Loucy (cell line): Measurements from ENCODE around the gene NOXA1.

Experiments used
- H2AFZ ChIP-seq: fragments of 200-600 bp; sonication (generic); 2 replicates; pipeline ENCODE4 v1.6.0; 2016; ENCODE audit warnings: antibody characterized with exemption, mild to moderate bottlenecking, low read length, moderate library complexity
- H3F3A ChIP-seq: fragments of 200-600 bp; 2 replicates; pipeline ENCODE4 v1.6.0; 2016; ENCODE audit warnings: antibody characterized with exemption, low read depth, mild to moderate bottlenecking
- H3K27me3 ChIP-seq: fragments of 200-600 bp; sonication (generic); 2 replicates; pipeline ENCODE4 v1.6.1; 2014; ENCODE audit warnings: low read length, mild to moderate bottlenecking; ENCODE audit not compliant: insufficient read depth, poor library complexity, severe bottlenecking
- H3K36me3 ChIP-seq: fragments of 200-600 bp; sonication (generic); 2 replicates; pipeline ENCODE4 v1.6.1; 2016; ENCODE audit warnings: low read length; ENCODE audit not compliant: insufficient read depth
- H3K4me1 ChIP-seq: fragments of 200-600 bp; sonication (generic); 2 replicates; pipeline ENCODE4 v1.5.1; 2014; ENCODE audit warnings: low read length, mild to moderate bottlenecking; ENCODE audit not compliant: insufficient read depth, poor library complexity, severe bottlenecking
- H3K4me2 ChIP-seq: fragments of 200-600 bp; sonication (generic); 2 replicates; pipeline ENCODE4 v1.6.0; 2014; ENCODE audit warnings: antibody characterized with exemption, low read length, low read depth, mild to moderate bottlenecking; ENCODE audit not compliant: poor library complexity, severe bottlenecking
- H3K4me3 ChIP-seq: fragments of 200-600 bp; sonication (generic); 2 replicates; pipeline ENCODE4 v1.5.1; 2014; ENCODE audit warnings: low read length, mild to moderate bottlenecking, mixed read lengths; ENCODE audit not compliant: poor library complexity, severe bottlenecking
- H3K79me2 ChIP-seq: fragments of 200-600 bp; sonication (generic); 2 replicates; pipeline ENCODE4 v1.6.1; 2014; ENCODE audit warnings: low read length; ENCODE audit not compliant: insufficient read depth
- H3K9ac ChIP-seq: fragments of 200-600 bp; sonication (generic); 2 replicates; pipeline ENCODE4 v1.6.0; 2014; ENCODE audit warnings: mild to moderate bottlenecking, low read depth, low read length, moderate library complexity; ENCODE audit not compliant: poor library complexity, severe bottlenecking
- H3K9me2 ChIP-seq: fragments of 200-600 bp; sonication (generic); replicated peaks from 2 replicates; pipeline ENCODE4 v1.6.1; 2016; ENCODE audit warnings: low read depth, low read length, mixed read lengths
- H3K9me3 ChIP-seq: fragments of 200-600 bp; sonication (generic); 2 replicates; pipeline ENCODE4 v1.6.1; 2014; ENCODE audit warnings: mild to moderate bottlenecking, antibody characterized with exemption, low read length, low read depth; ENCODE audit not compliant: insufficient read depth
- H4K20me1 ChIP-seq: fragments of 200-600 bp; sonication (generic); 2 replicates; pipeline ENCODE4 v1.6.0; 2014; ENCODE audit warnings: antibody characterized with exemption, low read length, mild to moderate bottlenecking; ENCODE audit not compliant: insufficient read depth, poor library complexity, severe bottlenecking
- EZH2phosphoT487 ChIP-seq: fragments of 200-600 bp; IDR thresholded peaks from 2 replicates; pipeline ENCODE4 v1.6.1; 2018; ENCODE audit warnings: antibody characterized with exemption, mild to moderate bottlenecking, moderate library complexity, borderline replicate concordance
- TF ChIP-seq, protein P1 (sequence below): fragments of 200-600 bp; sonication (generic); conservative IDR thresholded peaks from 2 replicates; pipeline ENCODE4 v1.5.1; 2014; ENCODE audit warnings: mild to moderate bottlenecking, antibody characterized with exemption, low read length

The NOXA1 gene

GRCh38 chr9:137395666-137396010 lies 27.6 kb upstream of the NOXA1 start:
- Histone ChIP-seq H3K36me3 (no peaks in the 10 kb centered on the region), H3K27me3 (no peaks in the 10 kb centered on the region), H3K4me1 (no peaks in the 10 kb centered on the region), H4K20me1 (no peaks in the 10 kb centered on the region), H2AFZ (no peak overlapping the region), H3K4me2 (no peak overlapping the region), H3K4me3 (no peak overlapping the region), H3K9ac (no peak overlapping the region), H3K79me2 (no peaks in the 10 kb centered on the region), H3K9me2 (no peaks in the 10 kb centered on the region), H3K9me3 (peaks cover 10% of the 10 kb centered on the region; the same call in 1 of the 2 replicates), H3F3A (no peaks in the 10 kb centered on the region)
- TF ChIP-seq EZH2phosphoT487, result no peak
- TF ChIP-seq, protein P1, sequence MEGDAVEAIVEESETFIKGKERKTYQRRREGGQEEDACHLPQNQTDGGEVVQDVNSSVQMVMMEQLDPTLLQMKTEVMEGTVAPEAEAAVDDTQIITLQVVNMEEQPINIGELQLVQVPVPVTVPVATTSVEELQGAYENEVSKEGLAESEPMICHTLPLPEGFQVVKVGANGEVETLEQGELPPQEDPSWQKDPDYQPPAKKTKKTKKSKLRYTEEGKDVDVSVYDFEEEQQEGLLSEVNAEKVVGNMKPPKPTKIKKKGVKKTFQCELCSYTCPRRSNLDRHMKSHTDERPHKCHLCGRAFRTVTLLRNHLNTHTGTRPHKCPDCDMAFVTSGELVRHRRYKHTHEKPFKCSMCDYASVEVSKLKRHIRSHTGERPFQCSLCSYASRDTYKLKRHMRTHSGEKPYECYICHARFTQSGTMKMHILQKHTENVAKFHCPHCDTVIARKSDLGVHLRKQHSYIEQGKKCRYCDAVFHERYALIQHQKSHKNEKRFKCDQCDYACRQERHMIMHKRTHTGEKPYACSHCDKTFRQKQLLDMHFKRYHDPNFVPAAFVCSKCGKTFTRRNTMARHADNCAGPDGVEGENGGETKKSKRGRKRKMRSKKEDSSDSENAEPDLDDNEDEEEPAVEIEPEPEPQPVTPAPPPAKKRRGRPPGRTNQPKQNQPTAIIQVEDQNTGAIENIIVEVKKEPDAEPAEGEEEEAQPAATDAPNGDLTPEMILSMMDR, result no peak

GRCh38 chr9:137396227-137396626 lies 27.0 kb upstream of the NOXA1 start:
- Histone ChIP-seq H3K27me3 (no peaks in the 10 kb centered on the region), H3K4me3 (no peak overlapping the region), H3K4me2 (no peak overlapping the region), H2AFZ (no peak overlapping the region), H3K9ac (no peak overlapping the region), H4K20me1 (no peaks in the 10 kb centered on the region), H3F3A (no peaks in the 10 kb centered on the region), H3K36me3 (no peaks in the 10 kb centered on the region), H3K4me1 (no peaks in the 10 kb centered on the region), H3K9me3 (peaks cover 10% of the 10 kb centered on the region; the same call in 1 of the 2 replicates), H3K79me2 (no peaks in the 10 kb centered on the region), H3K9me2 (no peaks in the 10 kb centered on the region)
- TF ChIP-seq, protein P1, result no peak
- TF ChIP-seq EZH2phosphoT487, result no peak

GRCh38 chr9:137396634-137397367 lies 26.4 kb upstream of the NOXA1 start:
- H3K79me2 ChIP-seq, result no peaks in the 10 kb centered on the region
- no peaks in the 10 kb centered on the region for H3K27me3 ChIP-seq
- H3K4me2 ChIP-seq, result no peak overlapping the region
- H4K20me1 ChIP-seq, result no peaks in the 10 kb centered on the region
- no peaks in the 10 kb centered on the region for H3K9me2 ChIP-seq
- no peak overlapping the region for H3K9ac ChIP-seq
- no peak for TF ChIP-seq EZH2phosphoT487
- TF ChIP-seq, protein P1, result no peak
- H3K4me3 ChIP-seq, result no peak overlapping the region
- peaks cover 10% of the 10 kb centered on the region; the same call in 1 of the 2 replicates for H3K9me3 ChIP-seq
- no peaks in the 10 kb centered on the region for H3F3A ChIP-seq
- H3K36me3 ChIP-seq, result no peaks in the 10 kb centered on the region
- H3K4me1 ChIP-seq, result no peaks in the 10 kb centered on the region
- no peak overlapping the region for H2AFZ ChIP-seq
